Renal cortical epithelial cell (primary cell): ENCODE results near the gene BORCS5. TPM values are rescaled to one million over a fixed set of nuclear protein-coding genes. Genes with fewer than 3 reads are reported as not detected.
"Not testable (repeated sequence)": the region's sequence is repeated elsewhere in the genome, so short reads cannot be mapped to it uniquely, and the experiment has no call there.

Source experiments
- DNase-seq: peaks from one replicate; pipeline ENCODE4 v3.0.0-alpha.2; 2011; ENCODE audit warnings: low read depth
- total RNA-seq: library from RNA; depleted of rRNA; stranded (reverse); fragments of >200 nt; gene quantifications from 2 replicates; pipeline ENCODE4 v1.2.3, GENCODE V29; 2014

BORCS5 gene
- total RNA-seq, 1 donor from 2014 or later = 10.0 TPM

DNA sequence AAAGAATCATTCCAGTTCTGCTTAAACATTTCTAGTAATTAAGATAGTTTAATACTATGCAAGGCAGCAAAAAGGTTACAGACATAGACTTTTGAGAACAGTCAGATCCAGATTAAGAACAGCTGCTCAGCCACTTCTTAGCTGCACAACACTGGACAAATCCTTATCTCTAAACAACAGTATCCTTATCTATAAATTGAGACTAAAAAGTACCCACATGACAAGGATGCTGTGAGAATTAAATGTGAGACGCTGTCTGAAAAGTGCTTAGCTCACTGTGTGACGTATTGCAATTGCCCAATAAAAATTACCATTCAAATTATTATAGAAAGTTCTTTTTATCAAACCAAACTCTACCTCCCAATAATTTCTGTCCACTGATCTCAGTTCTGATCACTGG, 35.5 kb downstream of the BORCS5 start:
- DNase-seq = no peak

DNA sequence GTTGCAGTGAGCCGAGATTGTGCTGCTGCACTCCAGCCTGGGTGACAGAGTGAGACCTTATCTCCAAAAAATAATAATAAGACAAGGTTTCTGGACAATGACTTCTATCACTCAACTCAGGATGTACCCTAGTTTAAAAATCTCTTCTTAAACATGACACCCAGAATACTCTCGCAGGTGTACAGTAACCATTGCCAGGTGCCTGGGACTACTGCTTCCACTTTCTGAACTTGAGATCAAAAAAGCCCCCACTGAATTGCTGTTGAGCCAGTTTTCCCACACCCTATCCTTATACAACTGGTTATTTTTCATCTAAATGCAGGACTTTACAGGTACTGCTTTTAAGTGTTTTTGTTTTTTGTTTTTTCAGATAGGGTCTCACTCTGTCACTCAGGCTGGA, 36.3 kb downstream of the BORCS5 start:
- no peak for DNase-seq

DNA sequence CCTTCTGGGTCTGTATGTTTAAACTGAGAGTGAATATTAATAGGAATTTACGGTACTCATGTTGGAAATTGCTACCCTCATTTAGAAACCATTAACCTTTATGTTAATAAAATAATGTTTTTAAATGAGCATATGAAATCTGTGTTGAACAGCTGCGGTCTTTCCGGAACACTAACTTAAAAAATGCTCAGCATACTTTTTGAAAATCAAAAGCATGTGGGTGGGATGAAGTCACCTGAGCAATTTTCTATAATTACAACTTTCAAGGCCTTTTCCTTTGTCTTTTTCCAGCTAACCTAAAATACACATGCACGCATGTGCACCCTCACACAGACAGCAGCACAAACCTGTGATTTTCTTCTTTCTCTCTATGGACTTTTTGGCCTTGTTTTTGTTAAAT, 39.8 kb downstream of the BORCS5 start:
- DNase-seq = no peak

DNA sequence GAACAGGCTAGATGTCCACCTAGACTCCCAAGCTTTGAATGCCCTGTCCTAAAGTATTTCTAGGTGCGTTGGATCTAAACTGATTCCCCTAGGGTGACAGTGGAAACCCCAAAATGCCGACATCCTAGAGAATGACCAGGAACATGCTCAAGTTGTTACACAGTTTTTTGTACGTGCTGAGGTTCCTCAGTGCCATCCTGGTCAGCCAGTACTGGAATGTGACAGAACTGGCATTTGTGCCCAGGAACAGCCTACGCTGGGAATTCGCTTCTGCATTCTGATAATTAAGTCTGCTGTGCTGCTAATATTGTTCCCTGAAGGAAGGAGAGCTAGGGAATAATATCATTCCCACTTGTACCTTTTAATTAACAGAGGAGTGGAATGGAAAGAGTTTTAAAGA, 40.3 kb downstream of the BORCS5 start:
- no peak for DNase-seq

DNA sequence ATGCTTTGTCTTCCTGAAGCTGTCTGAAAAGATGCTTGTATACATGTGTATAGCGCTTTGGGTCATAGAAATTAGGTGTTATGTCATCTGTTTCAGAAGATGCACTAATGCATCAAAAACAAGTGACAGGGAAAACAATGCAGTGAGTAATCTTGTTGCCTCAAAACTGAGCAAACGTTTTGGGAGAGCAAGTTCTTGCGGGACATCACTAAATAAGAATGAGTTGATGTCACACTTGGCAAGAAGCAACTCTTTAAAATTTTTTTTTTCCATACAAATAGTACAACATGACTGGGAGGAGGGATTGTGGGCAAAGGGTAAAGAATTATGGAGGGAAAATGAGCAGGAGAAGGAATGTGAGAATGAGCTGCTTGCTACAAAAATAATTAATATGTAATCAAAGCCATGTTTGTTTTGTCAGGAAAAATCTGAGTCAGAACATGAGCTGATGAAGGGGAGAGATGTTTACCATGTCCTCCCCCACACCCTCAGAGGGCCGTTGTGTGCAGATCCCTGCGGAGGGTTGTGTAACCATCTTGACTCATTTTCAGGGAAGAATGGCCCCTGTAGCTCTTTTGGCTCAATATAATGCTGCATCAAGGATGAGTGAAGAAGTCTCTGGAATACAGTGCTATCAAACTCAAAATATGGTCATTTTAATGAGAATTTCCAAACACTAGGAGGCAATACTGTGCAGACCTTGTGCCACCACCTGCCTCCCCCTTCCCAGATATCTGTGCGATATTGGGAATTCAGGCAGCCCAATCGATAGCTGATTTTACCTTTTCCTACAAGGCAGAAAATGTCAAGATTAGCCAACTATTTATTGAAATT, 41.4 kb downstream of the BORCS5 start:
- DNase-seq = peak; percentile 99

DNA sequence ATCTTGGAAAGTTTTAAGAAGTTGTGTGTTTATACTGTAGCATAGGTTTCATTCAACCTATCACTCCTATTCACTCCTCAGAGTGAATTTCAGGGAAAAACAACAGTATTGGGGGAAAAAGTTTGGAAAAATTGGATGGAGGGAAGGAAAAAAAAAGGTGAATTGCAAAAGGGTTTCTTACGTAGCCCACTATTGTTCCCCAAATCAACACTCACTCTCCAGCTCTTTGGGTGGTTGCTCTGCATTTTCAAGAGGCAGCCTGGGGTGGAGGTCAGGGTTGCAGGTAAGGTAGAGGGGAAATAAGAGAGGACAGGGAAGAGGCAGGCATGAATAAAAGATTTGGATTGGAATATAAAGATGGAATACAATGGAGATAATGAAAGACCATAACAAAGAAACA, 42.3 kb downstream of the BORCS5 start:
- DNase-seq = no peak

DNA sequence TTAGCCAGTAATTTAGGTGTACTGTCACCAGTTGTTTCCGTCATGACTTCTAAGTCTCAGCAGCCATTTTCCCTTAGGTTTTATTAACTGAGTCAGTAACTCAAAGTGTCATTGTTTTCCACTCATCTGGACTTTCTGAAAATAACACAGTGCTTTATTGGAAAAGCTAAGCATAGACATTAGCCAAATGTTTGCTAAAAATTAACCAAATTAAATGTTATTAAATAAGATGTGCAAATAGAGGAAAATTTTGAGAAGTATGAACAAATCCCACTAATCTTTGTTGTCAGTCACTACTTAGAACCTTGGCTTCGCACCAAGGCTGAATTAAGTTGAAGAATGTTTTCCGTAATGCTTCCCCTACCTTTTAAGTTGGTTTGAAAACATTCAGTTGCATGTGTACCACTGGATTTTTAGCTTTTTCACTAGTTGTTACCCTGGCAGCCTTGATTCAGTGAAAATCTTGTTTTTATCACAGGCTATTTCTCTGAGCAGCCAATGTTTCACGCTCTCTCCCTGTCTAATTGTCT, 43.0 kb downstream of the BORCS5 start:
- DNase-seq = no peak

DNA sequence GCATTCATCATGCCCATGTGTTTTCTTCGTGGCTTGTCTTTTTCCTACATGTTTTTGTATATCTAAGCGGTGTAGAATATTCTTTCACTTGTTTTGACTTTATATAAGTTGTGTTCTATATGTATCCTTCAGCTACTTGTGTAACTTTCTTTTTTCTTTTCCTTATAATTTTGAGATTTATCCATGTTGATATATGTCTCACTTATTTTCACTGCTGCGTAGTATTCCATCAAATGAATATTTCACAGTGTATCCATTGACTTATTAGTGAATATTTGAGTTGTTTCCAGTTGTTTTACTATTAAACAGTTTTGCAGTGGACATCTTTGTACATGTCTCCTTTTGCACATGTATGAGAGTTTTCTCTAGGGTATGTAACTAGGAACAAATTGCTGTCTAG, 43.9 kb downstream of the BORCS5 start:
- no peak for DNase-seq

DNA sequence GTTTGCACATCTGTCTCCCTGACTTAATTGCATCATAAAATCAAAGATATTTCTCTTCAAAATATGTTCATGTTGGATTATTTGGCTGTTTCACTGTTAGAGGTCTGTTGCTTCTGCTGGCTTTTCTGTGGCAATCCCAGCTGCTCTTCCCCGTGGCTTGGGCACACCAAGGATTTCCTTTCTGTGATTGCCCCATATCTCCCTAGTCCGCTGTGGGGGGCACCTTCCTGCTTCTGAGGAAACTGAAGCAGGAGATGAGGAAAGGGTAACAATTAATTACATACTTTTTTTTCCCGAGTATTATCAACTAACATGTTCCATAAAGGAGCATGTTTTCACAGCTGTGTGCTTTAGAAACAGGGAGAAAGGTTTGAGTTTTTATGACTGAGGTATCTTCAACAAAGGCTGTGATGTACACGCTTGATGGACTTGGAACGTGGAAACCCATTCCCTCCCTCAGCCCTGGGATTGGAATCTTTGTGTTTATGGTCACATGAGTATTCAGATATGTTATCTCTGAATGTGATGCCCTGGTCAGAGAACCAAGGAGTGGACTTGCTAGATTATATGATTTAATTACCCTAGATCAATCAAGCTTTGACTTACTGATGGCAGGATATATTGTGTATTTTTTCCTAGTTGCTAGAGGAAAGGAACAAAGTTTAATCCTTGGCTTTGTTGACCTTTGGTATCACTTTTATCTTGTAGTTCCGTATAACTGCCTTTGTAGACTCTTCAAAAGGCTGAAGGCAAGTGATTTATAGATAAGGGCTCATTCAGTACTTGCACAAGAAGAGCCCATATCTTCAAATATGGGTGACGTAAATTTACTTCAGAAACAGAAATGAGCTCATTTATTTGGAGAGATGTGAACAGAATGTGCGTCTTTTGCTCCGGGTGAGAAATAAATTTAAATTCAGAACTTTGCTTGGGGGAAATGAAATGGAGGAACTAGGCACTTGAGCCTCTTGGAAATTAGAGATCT, 46.7 kb downstream of the BORCS5 start:
- DNase-seq = no peak

DNA sequence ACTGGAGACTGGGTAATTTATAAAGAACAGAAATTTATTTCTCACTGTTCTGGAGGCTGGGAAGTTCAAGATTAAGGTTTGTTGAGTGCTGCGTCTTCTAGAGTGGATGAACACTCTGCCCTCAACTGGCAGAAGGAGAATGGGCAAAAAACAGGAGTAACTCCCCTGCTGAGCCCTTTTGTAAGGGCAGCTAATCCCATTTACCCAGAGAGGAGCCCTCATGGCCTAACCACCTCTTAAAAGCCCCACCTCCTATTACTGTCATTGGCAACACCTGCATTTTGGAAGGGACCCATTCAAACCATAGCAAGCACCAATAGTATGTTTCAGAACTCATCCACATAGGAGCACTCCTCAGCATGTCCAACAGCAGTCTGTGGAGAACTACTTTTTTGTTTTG, 47.4 kb downstream of the BORCS5 start:
- DNase-seq = no peak

DNA sequence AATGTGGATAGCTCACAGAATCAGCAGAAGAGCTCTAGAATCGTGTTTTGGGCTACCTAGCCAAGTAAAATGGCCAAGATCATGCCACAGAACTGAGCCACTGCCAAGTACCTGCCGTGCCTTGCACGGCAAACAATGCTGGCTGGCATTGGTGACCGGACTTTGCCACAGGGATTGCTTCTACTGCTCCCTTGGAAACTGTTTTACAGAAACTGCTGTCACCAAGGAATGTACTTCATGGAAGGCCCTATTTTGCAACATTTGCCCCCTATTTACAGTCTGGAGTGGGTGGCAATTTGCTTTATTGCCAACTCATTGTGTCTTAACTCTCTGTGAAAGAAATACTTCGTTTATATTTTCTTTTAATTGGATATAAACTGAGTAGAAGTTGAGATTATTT, 49.0 kb downstream of the BORCS5 start:
- DNase-seq = peak; percentile 81

DNA sequence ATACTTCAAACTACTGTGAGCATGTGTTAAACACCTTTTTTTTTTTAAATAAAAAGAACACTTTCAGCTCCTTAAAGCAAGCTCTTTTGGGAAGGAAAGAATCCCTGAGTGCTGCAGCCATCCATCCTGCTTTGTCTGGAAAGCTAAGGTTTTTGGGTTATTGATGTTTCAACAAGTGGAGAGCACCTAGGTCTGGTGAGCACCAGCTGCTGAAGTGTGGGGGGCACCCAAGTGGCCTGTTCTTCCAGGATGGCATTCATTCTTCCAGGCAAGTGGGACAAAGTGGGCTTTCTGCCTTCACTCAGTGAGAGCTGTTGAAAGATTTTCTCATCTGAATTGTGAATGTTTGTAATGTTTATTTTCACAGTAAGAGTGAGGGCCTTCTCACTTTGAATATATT, 49.9 kb downstream of the BORCS5 start:
- DNase-seq = no peak

DNA sequence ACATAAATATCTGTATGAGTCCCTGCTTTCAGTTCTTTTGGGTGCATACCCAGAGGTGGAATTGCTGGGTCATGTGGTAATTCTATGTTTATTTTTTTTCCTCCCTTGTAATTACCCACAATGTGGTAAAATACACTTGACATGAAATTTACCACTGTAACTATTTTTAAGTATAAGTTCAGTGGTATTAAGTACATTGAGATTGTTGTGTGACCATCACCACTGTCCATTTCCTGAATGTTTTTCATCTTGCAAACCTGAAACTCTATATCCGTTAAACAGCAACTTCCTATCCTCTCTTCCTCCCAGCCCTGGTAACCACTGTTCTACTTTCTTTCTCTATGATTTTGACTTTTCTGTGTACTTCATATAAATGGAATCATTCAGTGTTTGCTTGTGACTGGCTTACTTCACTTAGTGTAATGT, 51.4 kb downstream of the BORCS5 start:
- no peak for DNase-seq

DNA sequence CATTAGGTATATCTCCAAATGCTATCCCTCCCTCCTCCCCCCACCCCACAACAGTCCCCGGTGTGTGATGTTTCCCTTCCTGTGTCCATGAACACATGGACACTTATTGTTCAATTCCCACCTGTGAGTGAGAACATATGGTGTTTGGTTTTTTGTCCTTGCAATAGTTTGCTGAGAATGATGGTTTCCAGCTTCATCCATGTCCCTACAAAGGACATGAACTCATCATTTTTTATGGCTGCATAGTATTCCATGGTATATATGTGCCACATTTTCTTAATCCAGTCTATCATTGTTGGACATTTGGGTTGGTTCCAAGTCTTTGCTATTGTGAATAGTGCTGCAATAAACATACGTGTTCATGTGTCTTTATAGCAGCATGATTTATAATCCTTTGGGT, 52.5 kb downstream of the BORCS5 start:
- DNase-seq = not testable (repeated sequence)

DNA sequence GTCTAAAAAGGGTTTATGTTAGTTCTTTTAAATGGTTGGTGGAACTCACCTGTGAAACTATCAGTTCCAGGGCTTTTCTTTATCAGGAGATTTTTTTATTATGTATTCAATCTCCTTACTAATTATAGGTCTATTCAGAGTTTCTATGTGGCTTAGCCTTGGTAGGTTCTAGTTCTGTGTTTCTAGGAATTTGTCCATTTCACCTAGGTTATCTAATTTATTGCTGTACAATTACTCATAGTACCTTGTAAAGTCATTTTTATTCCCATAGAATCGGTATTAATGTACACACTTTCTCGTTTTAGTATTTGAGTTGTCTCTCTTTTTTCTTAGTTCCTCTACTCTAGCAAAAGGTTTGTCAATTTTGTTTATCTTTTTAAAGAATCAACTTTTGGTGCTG, 59.0 kb downstream of the BORCS5 start:
- DNase-seq = no peak

DNA sequence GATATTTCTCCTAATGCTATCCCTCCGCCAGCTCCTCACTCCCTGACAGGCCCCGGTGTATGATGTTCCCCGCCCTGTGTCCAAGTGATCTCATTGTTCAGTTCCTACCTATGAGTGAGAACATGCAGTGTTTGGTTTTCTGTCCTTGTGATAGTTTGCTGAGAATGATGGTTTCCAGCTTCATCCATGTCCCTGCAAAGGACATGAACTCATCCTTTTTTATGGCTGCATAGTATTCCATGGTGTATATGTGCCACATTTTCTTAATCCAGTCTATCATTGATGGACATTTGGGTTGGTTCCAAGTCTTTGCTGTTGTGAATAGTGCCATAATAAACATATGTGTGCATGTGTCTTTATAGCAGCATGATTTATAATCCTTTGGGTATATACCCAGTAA, 62.3 kb downstream of the BORCS5 start:
- not testable (repeated sequence) for DNase-seq

DNA sequence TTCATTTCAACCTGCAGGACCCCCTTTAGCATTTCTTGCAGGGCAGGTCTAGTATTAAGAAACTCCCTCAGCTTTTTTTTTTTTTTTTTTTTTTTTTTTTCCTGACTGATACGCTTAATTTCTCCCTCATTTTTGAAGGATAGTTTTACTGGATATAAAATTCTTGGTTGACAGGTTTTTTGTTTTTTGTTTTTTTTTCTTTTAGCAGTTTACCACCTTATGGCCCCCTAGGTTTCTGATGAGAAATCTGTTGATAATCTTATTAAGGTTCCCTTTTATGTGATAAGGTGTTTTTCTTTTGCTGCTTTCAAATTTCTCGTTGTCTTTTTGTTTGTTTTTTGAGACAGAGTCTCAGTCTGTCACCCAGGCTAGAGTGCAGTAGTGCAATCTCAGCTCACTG, 66.5 kb downstream of the BORCS5 start:
- no peak for DNase-seq

DNA sequence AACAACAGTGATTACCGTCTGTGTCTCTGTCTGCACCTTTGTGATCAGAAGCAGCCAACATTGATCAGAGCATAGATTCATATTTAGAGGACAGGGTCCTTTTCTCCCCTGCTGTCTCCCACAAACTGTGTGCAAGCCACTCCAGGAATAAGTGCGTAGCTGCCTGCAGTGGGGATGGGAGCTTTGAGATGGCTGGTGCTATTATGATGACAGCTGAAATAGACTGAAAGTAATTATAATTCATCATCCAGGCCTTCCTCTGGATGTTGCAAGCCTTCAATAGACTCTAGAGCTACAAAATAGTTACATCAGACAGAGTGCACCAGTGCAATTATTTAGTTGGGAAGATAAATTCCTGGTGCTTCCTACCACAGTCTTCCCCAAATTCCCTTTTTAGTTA, 68.1 kb downstream of the BORCS5 start:
- no peak for DNase-seq

DNA sequence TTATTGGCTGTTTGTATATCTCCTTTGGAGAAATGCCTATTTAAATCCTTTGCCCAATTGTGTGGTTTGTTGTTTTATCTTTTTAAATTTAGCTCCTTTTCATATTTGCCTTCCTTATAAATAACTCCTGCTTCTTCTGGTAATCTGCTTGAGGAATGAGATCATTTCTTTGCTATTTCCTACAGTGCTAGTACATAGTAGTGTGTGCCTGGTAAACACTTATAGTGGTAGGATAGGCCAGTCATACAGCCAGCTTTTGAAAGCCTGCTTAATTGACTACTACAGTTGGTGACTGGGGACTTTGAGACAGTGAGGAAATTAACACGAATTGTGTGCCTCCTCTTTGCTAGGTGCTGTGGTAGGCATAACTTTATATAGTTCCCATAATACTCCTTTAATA, 68.7 kb downstream of the BORCS5 start:
- no peak for DNase-seq

DNA sequence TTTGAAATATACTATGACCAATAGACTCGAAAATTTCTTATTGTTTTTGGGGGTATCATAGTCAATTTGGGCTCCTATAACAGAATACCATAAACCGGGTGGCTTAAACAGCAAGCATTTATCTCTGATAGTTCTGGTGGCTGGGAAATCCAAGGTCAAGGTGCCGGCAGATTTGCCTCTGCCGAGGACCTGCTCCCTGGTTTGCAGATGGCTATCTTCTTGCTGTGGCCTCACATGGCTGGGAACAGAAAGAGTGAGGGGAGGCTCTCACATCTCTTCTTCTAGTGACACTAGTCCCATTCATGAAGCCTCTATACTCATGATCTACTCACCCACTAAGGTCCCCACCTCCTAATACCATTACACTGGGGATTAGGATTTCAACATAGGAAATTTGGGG, 70.7 kb downstream of the BORCS5 start:
- no peak for DNase-seq

DNA sequence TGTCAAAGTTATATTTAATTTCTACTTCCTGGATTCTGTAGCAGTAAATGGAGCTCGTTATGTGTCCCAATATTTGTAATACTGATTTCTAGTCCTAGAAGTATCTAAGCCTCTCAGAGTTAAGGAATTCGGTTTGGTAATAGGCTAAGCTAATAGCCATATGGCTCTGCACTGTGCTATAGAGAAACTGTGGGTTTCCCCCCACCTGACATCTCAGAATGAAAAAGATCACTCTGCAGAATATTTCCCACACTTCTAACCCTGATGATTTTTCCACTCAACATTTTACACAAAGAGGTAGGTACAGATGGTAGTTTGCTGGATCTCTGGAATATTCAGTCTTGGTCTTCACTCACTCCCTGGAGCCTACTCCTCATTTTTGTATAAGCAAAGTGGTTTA, 71.2 kb downstream of the BORCS5 start:
- no peak for DNase-seq

DNA sequence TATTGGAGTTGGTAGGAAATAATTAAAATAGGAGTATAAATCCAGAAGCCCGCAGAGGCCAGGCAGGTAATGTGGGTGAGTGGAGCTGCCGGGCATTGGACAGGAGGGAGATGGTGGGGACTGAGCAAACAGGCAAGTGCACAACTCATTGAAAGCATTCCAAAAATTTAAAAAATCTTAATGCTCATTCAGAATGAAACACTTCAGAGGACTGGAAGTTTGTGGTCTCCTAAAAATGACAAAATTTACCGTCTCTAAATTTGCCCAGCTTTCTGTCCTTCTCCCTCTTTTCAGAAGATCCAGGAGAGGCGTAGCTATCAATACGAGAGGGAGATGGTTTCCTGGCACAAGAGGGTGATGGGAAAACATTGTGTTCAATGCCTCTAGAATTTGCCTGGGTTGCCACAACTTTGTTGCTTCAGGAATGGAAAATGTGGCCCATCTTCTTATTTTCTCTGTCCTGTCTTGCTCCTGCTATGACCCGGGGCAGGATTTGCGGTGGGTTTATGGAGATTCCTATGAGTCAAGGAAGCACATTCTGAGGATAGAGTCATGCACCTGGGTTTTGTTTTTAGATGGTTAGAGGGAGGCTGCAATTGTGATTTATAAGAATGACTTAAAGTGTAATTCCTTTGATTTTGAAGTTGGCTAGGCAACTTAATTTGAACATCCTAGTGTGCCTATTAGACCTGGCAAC, 72.2 kb downstream of the BORCS5 start:
- DNase-seq = no peak
